ENCODE measurements around the gene MR1. TPM values are rescaled to one million over a fixed set of nuclear protein-coding genes. Genes with fewer than 3 reads are reported as not detected.

The MR1 gene
- total and polyA plus RNA-seq, 9 of the 15 experiments (the other 6 are each of a cell fraction or from before 2014, with no cell fraction given) = 9.7 to 21.7 (median 15.6) TPM

DNA sequence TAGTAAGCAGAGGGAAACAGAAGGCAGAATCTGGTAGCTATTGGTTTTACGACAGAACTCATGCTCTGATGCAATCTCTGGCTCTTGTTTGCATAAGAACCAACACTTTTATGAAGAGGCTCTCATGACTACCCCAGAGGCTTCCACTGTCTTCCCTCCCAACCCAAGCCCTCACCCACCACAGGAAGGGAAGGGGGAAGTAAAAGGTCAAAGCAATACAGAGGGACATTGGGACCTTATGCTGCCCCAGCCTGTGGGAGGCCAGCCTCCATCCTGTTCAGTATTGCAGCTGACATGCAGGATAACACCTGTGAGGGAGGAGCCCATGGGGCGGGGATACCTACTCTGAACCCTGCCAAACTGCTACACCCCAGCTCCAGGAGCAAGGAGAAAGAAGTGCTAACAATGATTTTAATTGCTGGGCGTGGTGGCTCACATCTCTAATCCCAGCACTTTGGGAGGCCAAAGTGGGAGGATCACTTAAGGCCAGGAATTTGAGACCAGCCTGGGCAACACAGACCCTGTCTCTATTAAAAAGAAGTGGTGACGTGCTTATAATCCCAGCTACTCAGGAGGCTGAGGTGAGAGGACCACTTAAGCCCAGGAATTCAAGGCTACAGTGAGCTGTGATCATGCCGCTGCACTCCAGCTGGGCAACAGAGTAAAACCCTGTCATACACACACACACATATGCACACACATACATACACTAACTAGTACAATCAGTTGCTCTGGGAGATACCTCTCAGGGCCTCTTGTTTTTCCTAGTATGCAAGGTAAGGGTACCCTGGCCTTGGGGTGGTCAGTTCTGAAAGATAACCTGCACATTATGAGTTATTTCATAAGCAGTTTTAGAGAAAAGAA lies 9.5 kb downstream of the MR1 start (continued):
- TF ChIP-seq NRF1 (conservative IDR thresholded peaks at IDR 0.05 in 1 of 2, IDR thresholded peaks at IDR 0.05 in 1 of 2) (no peak), AFF1 (IDR thresholded peaks at IDR 0.05; ENCODE audit: low read depth in 1 of 2, partially characterized antibody in 2 of 2) (no peak), PHF8 (IDR thresholded peaks at IDR 0.05; ENCODE audit: borderline replicate concordance, low read length) (no peak), FOXJ2 (tag; IDR thresholded peaks at IDR 0.05) (peak; percentile 26; the same call in 1 of the 2 replicates), CREM (IDR thresholded peaks at IDR 0.05; ENCODE audit: low read depth) (0 out of 2 replicates have a peak, but pooled peaks have one; percentile 6), KLF16 (IDR thresholded peaks at IDR 0.05) (no peak; the same call in 1 of the 2 replicates), PHTF2 (CRISPR knock-in tag; IDR thresholded peaks at IDR 0.05) (no peak), MTA3 (IDR thresholded peaks at IDR 0.05; ENCODE audit: borderline replicate concordance) (peak; percentile 37; the same call in 1 of the 2 replicates), NR2C2 (CRISPR knock-in tag; IDR thresholded peaks at IDR 0.05) (no peak), NR2C2 (tag; IDR thresholded peaks at IDR 0.05) (peak; percentile 48; the same call in 1 of the 2 replicates), FOXA3 (CRISPR knock-in tag; conservative IDR thresholded peaks at IDR 0.05 in 1 of 2, IDR thresholded peaks at IDR 0.05 in 1 of 2) (peak in 1 of 2 experiments; percentile 93; a peak in 2 of 4 replicates), RHOXF2B (CRISPR knock-in tag; conservative IDR thresholded peaks at IDR 0.05) (no peak), SOX6 (IDR thresholded peaks at IDR 0.05) (peak; percentile 51; the same call in 1 of the 2 replicates), SMARCE1 (IDR thresholded peaks at IDR 0.05) (no peak; the same call in 1 of the 2 replicates)
- TF ChIP-seq, protein P1, sequence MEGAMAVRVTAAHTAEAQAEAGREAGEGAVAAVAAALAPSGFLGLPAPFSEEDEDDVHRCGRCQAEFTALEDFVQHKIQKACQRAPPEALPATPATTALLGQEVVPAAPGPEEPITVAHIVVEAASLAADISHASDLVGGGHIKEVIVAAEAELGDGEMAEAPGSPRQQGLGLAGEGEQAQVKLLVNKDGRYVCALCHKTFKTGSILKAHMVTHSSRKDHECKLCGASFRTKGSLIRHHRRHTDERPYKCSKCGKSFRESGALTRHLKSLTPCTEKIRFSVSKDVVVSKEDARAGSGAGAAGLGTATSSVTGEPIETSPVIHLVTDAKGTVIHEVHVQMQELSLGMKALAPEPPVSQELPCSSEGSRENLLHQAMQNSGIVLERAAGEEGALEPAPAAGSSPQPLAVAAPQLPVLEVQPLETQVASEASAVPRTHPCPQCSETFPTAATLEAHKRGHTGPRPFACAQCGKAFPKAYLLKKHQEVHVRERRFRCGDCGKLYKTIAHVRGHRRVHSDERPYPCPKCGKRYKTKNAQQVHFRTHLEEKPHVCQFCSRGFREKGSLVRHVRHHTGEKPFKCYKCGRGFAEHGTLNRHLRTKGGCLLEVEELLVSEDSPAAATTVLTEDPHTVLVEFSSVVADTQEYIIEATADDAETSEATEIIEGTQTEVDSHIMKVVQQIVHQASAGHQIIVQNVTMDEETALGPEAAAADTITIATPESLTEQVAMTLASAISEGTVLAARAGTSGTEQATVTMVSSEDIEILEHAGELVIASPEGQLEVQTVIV (CRISPR knock-in tag; IDR thresholded peaks at IDR 0.05; ENCODE audit: borderline replicate concordance) = peak; percentile 47; the same call in 1 of the 2 replicates
- TF ChIP-seq, protein P2, sequence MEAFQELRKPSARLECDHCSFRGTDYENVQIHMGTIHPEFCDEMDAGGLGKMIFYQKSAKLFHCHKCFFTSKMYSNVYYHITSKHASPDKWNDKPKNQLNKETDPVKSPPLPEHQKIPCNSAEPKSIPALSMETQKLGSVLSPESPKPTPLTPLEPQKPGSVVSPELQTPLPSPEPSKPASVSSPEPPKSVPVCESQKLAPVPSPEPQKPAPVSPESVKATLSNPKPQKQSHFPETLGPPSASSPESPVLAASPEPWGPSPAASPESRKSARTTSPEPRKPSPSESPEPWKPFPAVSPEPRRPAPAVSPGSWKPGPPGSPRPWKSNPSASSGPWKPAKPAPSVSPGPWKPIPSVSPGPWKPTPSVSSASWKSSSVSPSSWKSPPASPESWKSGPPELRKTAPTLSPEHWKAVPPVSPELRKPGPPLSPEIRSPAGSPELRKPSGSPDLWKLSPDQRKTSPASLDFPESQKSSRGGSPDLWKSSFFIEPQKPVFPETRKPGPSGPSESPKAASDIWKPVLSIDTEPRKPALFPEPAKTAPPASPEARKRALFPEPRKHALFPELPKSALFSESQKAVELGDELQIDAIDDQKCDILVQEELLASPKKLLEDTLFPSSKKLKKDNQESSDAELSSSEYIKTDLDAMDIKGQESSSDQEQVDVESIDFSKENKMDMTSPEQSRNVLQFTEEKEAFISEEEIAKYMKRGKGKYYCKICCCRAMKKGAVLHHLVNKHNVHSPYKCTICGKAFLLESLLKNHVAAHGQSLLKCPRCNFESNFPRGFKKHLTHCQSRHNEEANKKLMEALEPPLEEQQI (IDR thresholded peaks at IDR 0.05) = no peak
- TF ChIP-seq, protein P3, sequence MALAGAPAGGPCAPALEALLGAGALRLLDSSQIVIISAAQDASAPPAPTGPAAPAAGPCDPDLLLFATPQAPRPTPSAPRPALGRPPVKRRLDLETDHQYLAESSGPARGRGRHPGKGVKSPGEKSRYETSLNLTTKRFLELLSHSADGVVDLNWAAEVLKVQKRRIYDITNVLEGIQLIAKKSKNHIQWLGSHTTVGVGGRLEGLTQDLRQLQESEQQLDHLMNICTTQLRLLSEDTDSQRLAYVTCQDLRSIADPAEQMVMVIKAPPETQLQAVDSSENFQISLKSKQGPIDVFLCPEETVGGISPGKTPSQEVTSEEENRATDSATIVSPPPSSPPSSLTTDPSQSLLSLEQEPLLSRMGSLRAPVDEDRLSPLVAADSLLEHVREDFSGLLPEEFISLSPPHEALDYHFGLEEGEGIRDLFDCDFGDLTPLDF (CRISPR knock-in tag; IDR thresholded peaks at IDR 0.05) = no peak
